ENCODE data around the gene TBC1D20.
"Not testable (repeated sequence)": the region's sequence is repeated elsewhere in the genome, so short reads cannot be mapped to it uniquely, and the experiment has no call there.

The TBC1D20 gene

GRCh38 chr20:400128-400453 lies 62.2 kb downstream of the TBC1D20 start:
- DNase-seq, result no peak

GRCh38 chr20:399182-399707 lies 63.1 kb downstream of the TBC1D20 start:
- DNase-seq, result no peak

GRCh38 chr20:397432-398237 lies 64.7 kb downstream of the TBC1D20 start:
- no peak for DNase-seq

GRCh38 chr20:396619-397431 lies 65.5 kb downstream of the TBC1D20 start:
- DNase-seq, result no peak

- no peak for DNase-seq
Measured at GRCh38 chr20:396252-396618, 66.1 kb downstream of the TBC1D20 start.

GRCh38 chr20:393296-393695 lies 69.0 kb downstream of the TBC1D20 start:
- not testable (repeated sequence) for DNase-seq

GRCh38 chr20:391041-391711 lies 71.2 kb downstream of the TBC1D20 start:
- no peak for DNase-seq

- no peak for DNase-seq
Measured at GRCh38 chr20:389220-389619, 73.1 kb downstream of the TBC1D20 start.

GRCh38 chr20:388034-388994 lies 74.0 kb downstream of the TBC1D20 start:
- DNase-seq, result no peak

- no peak for DNase-seq
Measured at GRCh38 chr20:387520-387919, 74.8 kb downstream of the TBC1D20 start.

GRCh38 chr20:386634-387033 lies 75.7 kb downstream of the TBC1D20 start:
- DNase-seq, result not testable (repeated sequence)

All from activated CD4-positive, alpha-beta T cell treated with anti-CD3 and anti-CD28 coated beads, Interleukin-2, Interleukin-6, amounts not matched to agents 100 ng/mL and 50 ng/mL, durations not matched to agents 16 hours and 8 hours (primary cell).